ENCODE measurements around the gene DDX54.

The DDX54 gene

GRCh38 chr12:113185180-113186032, at the start of gene DDX54, which contains the start of gene RITA1:
TSS of gene DDX54 (minus strand) at chr12:113185478. CDS start at chr12:113185451, 27 bp downstream.
TSS of gene RITA1 (plus strand) at chr12:113185721. CDS start at chr12:113186747, 1,026 bp downstream.
- DNase-seq (ENCODE audit: insufficient read length, low spot score) (peak; percentile 65), FAIRE-seq (no peak)
- peak; percentile 66 for TF ChIP-seq POLR2A (IDR thresholded peaks at IDR 0.05; ENCODE audit: low read depth, low read length)

GRCh38 chr12:113234483-113234882, 49.2 kb upstream of the DDX54 start:
- FAIRE-seq (no peak), DNase-seq (ENCODE audit: insufficient read length, low spot score) (no peak)
- TF ChIP-seq POLR2A (IDR thresholded peaks at IDR 0.05; ENCODE audit: low read depth, low read length): no peak

- FAIRE-seq: no peak
- DNase-seq (ENCODE audit: insufficient read length, low spot score): no peak
- TF ChIP-seq POLR2A (IDR thresholded peaks at IDR 0.05; ENCODE audit: low read depth, low read length): no peak
Measured at GRCh38 chr12:113233967-113234366, 48.7 kb upstream of the DDX54 start.

- DNase-seq (ENCODE audit: insufficient read length, low spot score): no peak
- TF ChIP-seq POLR2A (IDR thresholded peaks at IDR 0.05; ENCODE audit: low read depth, low read length): no peak
- no peak for FAIRE-seq
Measured at GRCh38 chr12:113232840-113233585, 47.7 kb upstream of the DDX54 start.

GRCh38 chr12:113232089-113232839, 47.0 kb upstream of the DDX54 start:
- no peak for TF ChIP-seq POLR2A (IDR thresholded peaks at IDR 0.05; ENCODE audit: low read depth, low read length)
- DNase-seq (ENCODE audit: insufficient read length, low spot score) (no peak), FAIRE-seq (no peak)

GRCh38 chr12:113231235-113232088, 46.2 kb upstream of the DDX54 start:
- DNase-seq (ENCODE audit: insufficient read length, low spot score) (no peak), FAIRE-seq (no peak)
- no peak for TF ChIP-seq POLR2A (IDR thresholded peaks at IDR 0.05; ENCODE audit: low read depth, low read length)

- DNase-seq (ENCODE audit: insufficient read length, low spot score): no peak
- TF ChIP-seq POLR2A (IDR thresholded peaks at IDR 0.05; ENCODE audit: low read depth, low read length): no peak
- no peak for FAIRE-seq
Measured at GRCh38 chr12:113230315-113231234, 45.3 kb upstream of the DDX54 start.

GRCh38 chr12:113228394-113229028, 43.2 kb upstream of the DDX54 start:
- DNase-seq (ENCODE audit: insufficient read length, low spot score) (no peak), FAIRE-seq (no peak)
- no peak for TF ChIP-seq POLR2A (IDR thresholded peaks at IDR 0.05; ENCODE audit: low read depth, low read length)

- no peak for DNase-seq (ENCODE audit: insufficient read length, low spot score)
- FAIRE-seq: no peak
- TF ChIP-seq POLR2A (IDR thresholded peaks at IDR 0.05; ENCODE audit: low read depth, low read length): no peak
Measured at GRCh38 chr12:113227686-113228391, 42.6 kb upstream of the DDX54 start.

GRCh38 chr12:113226696-113227568, 41.7 kb upstream of the DDX54 start:
- no peak for DNase-seq (ENCODE audit: insufficient read length, low spot score)
- no peak for TF ChIP-seq POLR2A (IDR thresholded peaks at IDR 0.05; ENCODE audit: low read depth, low read length)
- FAIRE-seq: no peak
